Cortex of kidney (tissue), 1 donor: Measurements from ENCODE around the gene OGFRL1.

Experiments
- DNase-seq: peaks from one replicate; lab custom pipeline; 2025; lab: John Stamatoyannopoulos, UW

Gene OGFRL1

GRCh38 chr6:71287038-71287437 lies 1.6 kb upstream of the OGFRL1 start:
- no peak for DNase-seq

- no peak for DNase-seq
Observed at GRCh38 chr6:71287926-71288227, 734 bp upstream of the OGFRL1 start.

- no peak for DNase-seq
Observed at GRCh38 chr6:71289039-71289801, 609 bp downstream of the OGFRL1 start.

GRCh38 chr6:71289802-71290175 lies 1.2 kb downstream of the OGFRL1 start:
- DNase-seq, result no peak

- no peak for DNase-seq
Observed at GRCh38 chr6:71290611-71291010, 2.0 kb downstream of the OGFRL1 start.

GRCh38 chr6:71292001-71292400 lies 3.4 kb downstream of the OGFRL1 start:
- no peak for DNase-seq

GRCh38 chr6:71294121-71294523 lies 5.5 kb downstream of the OGFRL1 start:
- no peak for DNase-seq

GRCh38 chr6:71298459-71298858 lies 9.8 kb downstream of the OGFRL1 start:
- DNase-seq, result no peak

- no peak for DNase-seq
Observed at GRCh38 chr6:71299541-71300470, 11.2 kb downstream of the OGFRL1 start.

- DNase-seq, result no peak
Observed at GRCh38 chr6:71300561-71301168, 12.1 kb downstream of the OGFRL1 start.

GRCh38 chr6:71301546-71301945 lies 12.9 kb downstream of the OGFRL1 start:
- DNase-seq, result no peak

GRCh38 chr6:71309656-71310055 lies 21.0 kb downstream of the OGFRL1 start:
- no peak for DNase-seq

- no peak for DNase-seq
Observed at GRCh38 chr6:71310261-71310660, 21.6 kb downstream of the OGFRL1 start.

GRCh38 chr6:71312089-71312488 lies 23.5 kb downstream of the OGFRL1 start:
- no peak for DNase-seq

GRCh38 chr6:71317441-71317840 lies 28.8 kb downstream of the OGFRL1 start:
- no peak for DNase-seq

GRCh38 chr6:71320041-71320440 lies 31.4 kb downstream of the OGFRL1 start:
- DNase-seq, result no peak

- DNase-seq, result no peak
Observed at GRCh38 chr6:71321314-71321713, 32.7 kb downstream of the OGFRL1 start.

- no peak for DNase-seq
Observed at GRCh38 chr6:71324194-71324785, 35.7 kb downstream of the OGFRL1 start.

GRCh38 chr6:71326611-71327010 lies 38.0 kb downstream of the OGFRL1 start:
- no peak for DNase-seq

GRCh38 chr6:71330501-71330900 lies 41.9 kb downstream of the OGFRL1 start:
- DNase-seq, result no peak

GRCh38 chr6:71332012-71332411 lies 43.4 kb downstream of the OGFRL1 start:
- DNase-seq, result no peak

GRCh38 chr6:71333050-71333449 lies 44.4 kb downstream of the OGFRL1 start:
- DNase-seq, result no peak

GRCh38 chr6:71333697-71334096 lies 45.1 kb downstream of the OGFRL1 start:
- no peak for DNase-seq
